Lower lobe of right lung (tissue), 2 donors: Measurements from ENCODE around the gene RNF135. TPM values are rescaled to one million over a fixed set of nuclear protein-coding genes. Genes with fewer than 3 reads are reported as not detected.

Experiments
- ATAC-seq, 2 donors: fragments of 200-7000 bp; cut with Tn5 transposase; one replicate each; pipeline ENCODE4 v1.9.1; 2020 to 2022; ENCODE audit warnings: mild to moderate bottlenecking in 2 of 2, moderate library complexity in 2 of 2
- DNase-seq: peaks from one replicate; pipeline ENCODE4 v3.0.0-alpha.2; 2020
- H3K27ac ChIP-seq: fragments of 200-600 bp; one replicate; pipeline ENCODE4 v1.8.0; 2022
- H3K27me3 ChIP-seq: fragments of 200-600 bp; one replicate; pipeline ENCODE4 v1.8.0; 2022; ENCODE audit warnings: low read depth
- H3K36me3 ChIP-seq: fragments of 200-600 bp; one replicate; pipeline ENCODE4 v1.8.0; 2022; ENCODE audit warnings: mild to moderate bottlenecking
- H3K4me1 ChIP-seq: fragments of 200-600 bp; one replicate; pipeline ENCODE4 v1.8.0; 2022
- H3K4me3 ChIP-seq: fragments of 200-600 bp; one replicate; pipeline ENCODE4 v1.8.0; 2022; ENCODE audit warnings: mild to moderate bottlenecking
- H3K9me3 ChIP-seq: fragments of 200-600 bp; one replicate; pipeline ENCODE4 v1.8.0; 2022
- CTCF ChIP-seq: fragments of 200-600 bp; IDR thresholded peaks from one replicate; pipeline ENCODE4 v1.8.0; 2022; ENCODE audit warnings: antibody characterized with exemption, mild to moderate bottlenecking
- intact Hi-C: fragments of 100-400 bp; cut with DNase I; formaldehyde crosslinking; loops from one replicate; pipeline ENCODE4 v1.11.0; 2022
- total RNA-seq: library from RNA; stranded (reverse); fragmentation: NEBNext Ultra II Directional; extraction: Animal tissue kit (Norgen Biotek cat#: 25700); gene quantifications from one replicate; pipeline ENCODE4 v1.2.1, GENCODE V29; 2021
- donor health status: DM: no; HTN: yes; CAD: no; lungs with severe emphysema.

The RNF135 gene
- total RNA-seq, 1 donor from 2014 or later: 29.2 TPM

DNA sequence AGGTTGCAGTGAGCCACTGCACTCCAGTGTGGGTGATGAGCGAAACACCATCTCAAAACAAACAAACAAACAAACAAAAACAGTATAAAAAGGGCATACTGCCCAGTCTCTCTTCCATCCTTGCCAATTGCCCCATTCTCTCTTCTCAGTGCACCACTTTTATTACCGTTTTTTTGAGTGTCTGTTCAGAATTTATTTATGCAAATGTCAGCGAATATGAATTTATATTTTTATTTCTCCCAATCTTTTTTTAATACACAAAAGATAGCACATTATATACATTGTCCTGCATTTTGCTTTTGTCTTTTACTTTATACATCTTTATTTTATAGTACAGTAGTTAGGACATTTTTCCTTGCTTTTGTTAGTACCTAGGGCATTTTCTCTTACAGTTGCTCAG lies 19.6 kb downstream of the RNF135 start:
- intact Hi-C loops: no loop called here
- H3K27me3 ChIP-seq: no peaks in the 10 kb centered on the region
- no peak for DNase-seq
- H3K36me3 ChIP-seq: peaks cover 83% of the 10 kb centered on the region
- H3K27ac ChIP-seq: no peak overlapping the region
- ATAC-seq: no peak
- no peaks in the 10 kb centered on the region for H3K4me1 ChIP-seq
- TF ChIP-seq CTCF: no peak
- no peak overlapping the region for H3K4me3 ChIP-seq
- H3K9me3 ChIP-seq: no peaks in the 10 kb centered on the region

GRCh38 chr17:30992551-30992950 lies 21.7 kb downstream of the RNF135 start:
- Histone ChIP-seq H3K27me3 (no peaks in the 10 kb centered on the region), H3K36me3 (peaks cover 76% of the 10 kb centered on the region), H3K9me3 (no peaks in the 10 kb centered on the region), H3K27ac (no peak overlapping the region), H3K4me1 (no peaks in the 10 kb centered on the region), H3K4me3 (no peak overlapping the region)
- DNase-seq (no peak), ATAC-seq (no peak)
- intact Hi-C loops: no loop called here
- TF ChIP-seq CTCF: no peak

GRCh38 chr17:30995347-30995746 lies 24.5 kb downstream of the RNF135 start:
- ATAC-seq: no peak
- no peak for DNase-seq
- H3K36me3 ChIP-seq: peaks cover 81% of the 10 kb centered on the region
- no peak overlapping the region for H3K27ac ChIP-seq
- H3K27me3 ChIP-seq: no peaks in the 10 kb centered on the region
- no peaks in the 10 kb centered on the region for H3K4me1 ChIP-seq
- no peaks in the 10 kb centered on the region for H3K9me3 ChIP-seq
- intact Hi-C loops: no loop called here
- no peak for TF ChIP-seq CTCF
- no peak overlapping the region for H3K4me3 ChIP-seq

DNA sequence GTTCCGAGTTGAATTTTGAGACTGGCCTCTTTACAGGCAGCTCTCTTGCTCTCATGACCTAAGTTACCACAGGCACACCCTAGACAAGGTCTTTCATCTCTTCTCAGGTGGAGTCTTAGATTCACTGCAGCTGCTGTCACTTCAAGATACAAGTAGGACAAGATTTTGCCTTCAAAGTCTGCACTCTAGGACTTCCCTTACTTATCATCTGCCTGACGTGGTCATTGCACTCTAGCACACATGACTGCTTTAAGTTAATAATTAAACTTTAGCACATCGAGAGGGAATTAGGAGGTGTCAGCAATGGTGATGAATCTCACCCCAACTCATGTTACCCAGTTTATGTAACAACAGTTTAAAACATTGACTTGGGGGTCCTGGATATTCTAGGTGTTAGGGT lies 25.6 kb downstream of the RNF135 start:
- no peaks in the 10 kb centered on the region for H3K9me3 ChIP-seq
- H3K27me3 ChIP-seq: no peaks in the 10 kb centered on the region
- peaks cover 80% of the 10 kb centered on the region for H3K36me3 ChIP-seq
- intact Hi-C loops: no loop called here
- ATAC-seq (no peak), DNase-seq (no peak)
- no peak overlapping the region for H3K4me3 ChIP-seq
- no peaks in the 10 kb centered on the region for H3K4me1 ChIP-seq
- no peak for TF ChIP-seq CTCF
- H3K27ac ChIP-seq: no peak overlapping the region

GRCh38 chr17:30997270-30997669 lies 26.4 kb downstream of the RNF135 start:
- no peak for TF ChIP-seq CTCF
- ATAC-seq (no peak), DNase-seq (no peak)
- Histone ChIP-seq H3K4me3 (no peak overlapping the region), H3K36me3 (peaks cover 84% of the 10 kb centered on the region), H3K9me3 (no peaks in the 10 kb centered on the region), H3K27ac (no peak overlapping the region), H3K27me3 (no peaks in the 10 kb centered on the region), H3K4me1 (no peaks in the 10 kb centered on the region)
- intact Hi-C loops: no loop called here

- no peak overlapping the region for H3K4me3 ChIP-seq
- no peak overlapping the region for H3K27ac ChIP-seq
- H3K9me3 ChIP-seq: no peaks in the 10 kb centered on the region
- TF ChIP-seq CTCF: no peak
- H3K4me1 ChIP-seq: no peaks in the 10 kb centered on the region
- intact Hi-C loops: no loop called here
- peaks cover 83% of the 10 kb centered on the region for H3K36me3 ChIP-seq
- DNase-seq (no peak), ATAC-seq (no peak)
- H3K27me3 ChIP-seq: no peaks in the 10 kb centered on the region
These were observed 27.0 kb downstream of the RNF135 start for GRCh38 chr17:30997842-30998241.
